Astrocyte of the spinal cord (primary cell): ENCODE results near the gene ABHD10.

Experiments
- DNase-seq: peaks from one replicate; pipeline ENCODE4 v3.0.0; 2011; ENCODE audit warnings: low read depth, low spot score
- H3K4me3 ChIP-seq: 2 replicates; pipeline ENCODE4 v1.5.1; 2011; ENCODE audit warnings: low read depth, mild to moderate bottlenecking, low read length, moderate library complexity
- CTCF ChIP-seq: IDR thresholded peaks from 2 replicates; pipeline ENCODE4 v1.5.1; 2012; ENCODE audit warnings: low read depth, mild to moderate bottlenecking, low read length, inconsistent platforms
- in situ Hi-C: cut with HindIII; loops from 2 replicates; pipeline ENCODE4 v1.10.0; 2017; ENCODE audit warnings: low sequenced_read_pairs

ABHD10 gene

DNA sequence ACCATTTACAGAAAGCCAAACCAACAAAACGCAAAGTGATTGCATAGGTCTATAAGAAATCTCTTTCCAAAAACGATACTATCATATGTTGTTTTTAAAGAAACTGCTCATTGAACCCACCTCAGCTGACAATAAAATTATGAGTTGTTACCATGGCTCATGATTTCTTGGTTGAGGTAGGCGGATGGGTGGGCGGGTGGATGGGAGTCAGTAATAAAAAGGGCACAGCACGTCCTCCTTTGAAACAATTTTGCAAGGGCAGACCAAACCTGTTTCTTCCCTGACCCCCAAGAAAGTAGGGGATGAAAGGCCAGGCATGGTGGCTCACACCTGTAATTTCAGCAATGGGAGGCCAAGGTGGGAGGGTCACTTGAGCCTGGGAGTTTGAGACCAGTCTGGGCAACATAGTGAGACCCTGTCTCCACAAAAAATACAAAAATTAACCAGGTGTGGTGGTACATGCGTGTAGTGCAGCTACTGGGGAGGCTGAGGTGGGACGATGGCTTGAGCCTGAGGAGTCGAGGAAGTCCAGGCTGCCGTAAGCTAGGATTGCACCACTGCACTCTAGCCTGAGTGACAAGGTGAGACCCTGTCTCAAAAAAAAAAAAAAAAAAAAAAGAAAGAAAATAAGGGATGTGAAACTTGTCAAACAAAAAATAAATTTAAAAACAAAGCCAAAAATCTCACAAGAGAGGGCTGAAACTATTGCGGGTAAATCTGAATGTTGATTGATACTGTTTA lies 2.1 kb downstream of the ABHD10 start:
- H3K4me3 ChIP-seq, result no peak overlapping the region
- DNase-seq, result no peak
- in situ Hi-C loops, result no loop called here
- TF ChIP-seq CTCF, result no peak

DNA sequence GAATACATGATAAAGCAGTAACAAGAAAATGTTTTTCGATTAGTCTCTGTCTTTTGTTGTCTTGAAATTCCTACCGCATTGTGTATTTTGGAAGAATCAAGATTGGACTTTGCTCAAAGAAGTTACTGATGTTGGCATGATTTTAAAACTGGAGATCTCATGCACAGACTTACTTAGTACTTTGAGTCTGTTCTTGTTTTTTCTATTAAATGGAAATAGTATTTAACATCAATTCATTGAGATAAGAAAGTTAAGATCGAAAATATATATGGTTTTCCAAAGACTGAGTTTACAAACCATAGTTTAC lies 2.6 kb downstream of the ABHD10 start:
- no peak for DNase-seq
- no peak for TF ChIP-seq CTCF
- no peak overlapping the region for H3K4me3 ChIP-seq
- in situ Hi-C loops, result no loop called here

- H3K4me3 ChIP-seq, result no peak overlapping the region
- no peak for DNase-seq
- TF ChIP-seq CTCF, result no peak
- in situ Hi-C loops, result no loop called here
Measured at GRCh38 chr3:111984636-111985298, 5.9 kb downstream of the ABHD10 start.

GRCh38 chr3:111986800-111987199 lies 8.0 kb downstream of the ABHD10 start:
- in situ Hi-C loops, result no loop called here
- no peak for DNase-seq
- no peak overlapping the region for H3K4me3 ChIP-seq
- no peak for TF ChIP-seq CTCF

- peak; percentile 79 for TF ChIP-seq CTCF
- DNase-seq, result peak; percentile 80
- in situ Hi-C loops, result no loop called here
- no peak overlapping the region for H3K4me3 ChIP-seq
Measured at GRCh38 chr3:111989061-111989678, 10.3 kb downstream of the ABHD10 start.

DNA sequence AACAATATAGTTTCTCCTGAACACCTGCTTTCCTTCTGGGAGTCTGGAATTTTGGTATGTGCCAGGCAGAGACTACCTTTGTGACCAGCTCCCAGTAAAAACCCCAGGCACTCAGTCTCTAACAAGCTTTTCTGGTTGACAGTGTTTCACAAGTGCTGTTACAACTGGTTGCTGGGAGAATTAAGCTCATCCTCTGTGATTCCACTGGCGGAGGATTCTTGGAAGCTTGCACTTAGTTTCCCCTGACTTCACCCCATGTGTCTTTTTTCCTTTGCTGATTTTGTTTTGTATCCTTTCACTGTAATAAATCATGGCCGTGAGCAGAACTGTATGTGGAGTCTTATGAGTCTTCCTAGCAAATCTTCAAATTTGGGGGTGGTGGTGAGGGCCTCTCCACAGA lies 14.2 kb downstream of the ABHD10 start:
- in situ Hi-C loops, result no loop called here
- no peak for DNase-seq
- H3K4me3 ChIP-seq, result no peak overlapping the region
- TF ChIP-seq CTCF, result no peak
